Panc1 (cell line): Measurements from ENCODE around the gene SERP2. TPM values are rescaled to one million over a fixed set of nuclear protein-coding genes. Genes with fewer than 3 reads are reported as not detected.

Source experiments
- ATAC-seq: fragments of 200-7000 bp; cut with Tn5 transposase; 2 replicates; pipeline ENCODE4 v1.9.1; 2020; ENCODE audit warnings: mild to moderate bottlenecking, moderate library complexity
- BruUV-seq: library from RNA; stranded (reverse); fragments of 400-500 nt; replicated peaks from 2 replicates; lab custom pipeline; 2021; lab: Mats Ljungman, UMichigan
- CTCF ChIA-PET: fragments of 300-600 bp; sonication (Branson Sonifier 250); formaldehyde crosslinking; loops from one replicate; lab custom pipeline; 2022; ENCODE audit warnings: antibody characterized with exemption; lab: Charles Lee
- POLR2A ChIA-PET: fragments of 300-600 bp; sonication (Branson Sonifier 250); formaldehyde crosslinking; loops from one replicate; lab custom pipeline; 2022; ENCODE audit warnings: antibody characterized with exemption; lab: Charles Lee
- DNase-seq: peaks from one replicate; pipeline ENCODE4 v3.0.0-alpha.2; 2010; ENCODE audit warnings: low read depth, low spot score
- H3K27ac ChIP-seq: 2 replicates; pipeline ENCODE4 v1.5.1; 2011; ENCODE audit warnings: mild to moderate bottlenecking, low read length, inconsistent platforms
- H3K27me3 ChIP-seq: fragments of 200-500 bp; sonication (Bioruptor generic); 2 replicates; pipeline ENCODE4 v1.6.0; 2014; ENCODE audit warnings: low read length, inconsistent platforms; ENCODE audit not compliant: control insufficient read depth, insufficient read depth
- H3K36me3 ChIP-seq: fragments of 200-500 bp; sonication (Bioruptor generic); 2 replicates; pipeline ENCODE4 v1.5.1; 2014; ENCODE audit warnings: inconsistent platforms, mild to moderate bottlenecking, low read length, moderate library complexity; ENCODE audit not compliant: control insufficient read depth, insufficient read depth
- H3K4me1 ChIP-seq: 2 replicates; pipeline ENCODE4 v1.5.1; 2011; ENCODE audit warnings: inconsistent platforms, mild to moderate bottlenecking, low read length, moderate library complexity; ENCODE audit not compliant: control insufficient read depth, insufficient read depth
- H3K4me3 ChIP-seq, 2 experiments: 2 replicates each; pipeline ENCODE4 v1.5.1; 2011 to 2012; ENCODE audit warnings: low read depth in 2 of 2, low read length in 2 of 2, mild to moderate bottlenecking in 2 of 2, inconsistent platforms in 1 of 2, moderate library complexity in 1 of 2
- H3K9me3 ChIP-seq: fragments of 200-500 bp; sonication (Bioruptor generic); 2 replicates; pipeline ENCODE4 v1.5.1; 2014; ENCODE audit warnings: low read depth, mild to moderate bottlenecking, inconsistent platforms, low read length, moderate library complexity; ENCODE audit not compliant: control insufficient read depth, insufficient read depth
- CTCF ChIP-seq: fragments of 450-650 bp; IDR thresholded peaks from 2 replicates; pipeline ENCODE4 v1.5.1; 2017; ENCODE audit warnings: mild to moderate bottlenecking
- POLR2AphosphoS5 ChIP-seq: IDR thresholded peaks from 2 replicates; pipeline ENCODE4 v1.6.1; 2012; ENCODE audit warnings: mild to moderate bottlenecking, low read depth, low read length, moderate library complexity
- REST ChIP-seq, 2 experiments: IDR thresholded peaks; 2 replicates each; pipeline ENCODE4 v1.6.1; 2011 to 2012; ENCODE audit warnings: low read depth in 2 of 2, control low read depth in 1 of 2, low read length in 1 of 2, mild to moderate bottlenecking in 1 of 2, moderate library complexity in 1 of 2; ENCODE audit not compliant: insufficient read depth in 1 of 2
- SIN3A ChIP-seq: IDR thresholded peaks from 2 replicates; pipeline ENCODE4 v1.6.1; 2012; ENCODE audit warnings: low read depth, mild to moderate bottlenecking, low read length, moderate library complexity, borderline replicate concordance; ENCODE audit not compliant: insufficient read depth
- TCF7L2 ChIP-seq: IDR thresholded peaks from 2 replicates; pipeline ENCODE4 v1.6.1; 2011; ENCODE audit warnings: mild to moderate bottlenecking, low read depth, low read length, inconsistent platforms
- in situ Hi-C: cut with HindIII; loops from 2 replicates; pipeline ENCODE4 v1.10.0; 2016; ENCODE audit warnings: low sequenced_read_pairs, low pct_unique_long_range_greater_than_20kb
- intact Hi-C: fragments of 100-400 bp; cut with micrococcal nuclease; formaldehyde crosslinking; loops from one replicate; pipeline ENCODE4 v1.10.0; 2022; ENCODE audit not compliant: unreplicated experiment
- total RNA-seq: library from RNA; stranded (reverse); gene quantifications from one replicate; pipeline ENCODE4 v1.2.1, GENCODE V29; 2021; ENCODE audit not compliant: unreplicated experiment

Gene SERP2
- total RNA-seq, 1 experiment from 2014 or later, result 0.18 TPM

GRCh38 chr13:44413095-44413494 is 39.5 kb downstream of the SERP2 start:
- H3K4me1 ChIP-seq, result no peaks in the 10 kb centered on the region
- TF ChIP-seq POLR2AphosphoS5, result no peak
- no peak for TF ChIP-seq CTCF
- TF ChIP-seq SIN3A, result no peak
- TF ChIP-seq TCF7L2, result no peak
- no peak for TF ChIP-seq REST (IDR thresholded peaks at IDR 0.05; ENCODE audit: insufficient read depth in 1 of 2, low read depth in 2 of 2, low read length in 1 of 2)
- H3K36me3 ChIP-seq, result no peaks in the 10 kb centered on the region
- ATAC-seq (no peak), DNase-seq (no peak)
- H3K27me3 ChIP-seq, result no peaks in the 10 kb centered on the region
- H3K4me3 ChIP-seq, result no peak overlapping the region
- H3K27ac ChIP-seq, result no peak overlapping the region
- H3K9me3 ChIP-seq, result no peaks in the 10 kb centered on the region
- POLR2A ChIA-PET, result no interaction called here
- BruUV-seq, result no TSS peak
- CTCF ChIA-PET, result no interaction called here
- in situ Hi-C loops, result no loop called here
- intact Hi-C loops, result no loop called here

GRCh38 chr13:44414716-44415115 is 41.1 kb downstream of the SERP2 start:
- no peak for DNase-seq
- Histone ChIP-seq H3K4me3 (no peak overlapping the region), H3K9me3 (no peaks in the 10 kb centered on the region), H3K27ac (no peak overlapping the region), H3K36me3 (no peaks in the 10 kb centered on the region), H3K4me1 (no peaks in the 10 kb centered on the region), H3K27me3 (no peaks in the 10 kb centered on the region)
- ChIA-PET CTCF (no interaction called here), POLR2A (no interaction called here)
- intact Hi-C loops (no loop called here), in situ Hi-C loops (no loop called here)
- TF ChIP-seq SIN3A (no peak), TCF7L2 (no peak), CTCF (no peak), POLR2AphosphoS5 (no peak), REST (IDR thresholded peaks at IDR 0.05; ENCODE audit: insufficient read depth in 1 of 2, low read depth in 2 of 2, low read length in 1 of 2) (no peak)
- no peak for ATAC-seq
- no TSS peak for BruUV-seq
